GM12874 (cell line): Measurements from ENCODE around the gene COL1A2.

Experiments used
- TF ChIP-seq, protein P1 (sequence below): IDR thresholded peaks from 2 replicates; pipeline ENCODE4 v1.5.1; 2011; ENCODE audit warnings: low read depth, mild to moderate bottlenecking, control low read depth, low read length, moderate library complexity; ENCODE audit not compliant: insufficient read depth

The COL1A2 gene

DNA sequence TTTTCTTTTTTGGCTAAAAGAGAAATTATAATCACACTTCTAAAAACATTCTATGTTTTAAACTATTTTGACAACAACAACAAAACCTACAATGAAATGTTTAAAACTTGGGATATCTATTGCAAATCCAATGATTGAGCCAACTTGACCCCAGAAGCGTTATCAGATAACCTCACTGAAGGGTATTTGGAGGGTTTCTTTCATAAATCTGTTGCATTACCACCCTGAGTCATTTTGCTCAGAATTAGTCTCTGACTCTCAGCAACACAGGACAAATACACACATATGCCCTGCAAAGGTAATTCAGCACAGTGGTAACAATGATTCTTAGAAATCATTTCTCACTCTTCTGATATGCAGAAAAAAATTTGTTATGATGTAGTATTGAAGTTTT lies 2.3 kb upstream of the COL1A2 start:
- TF ChIP-seq, protein P1, sequence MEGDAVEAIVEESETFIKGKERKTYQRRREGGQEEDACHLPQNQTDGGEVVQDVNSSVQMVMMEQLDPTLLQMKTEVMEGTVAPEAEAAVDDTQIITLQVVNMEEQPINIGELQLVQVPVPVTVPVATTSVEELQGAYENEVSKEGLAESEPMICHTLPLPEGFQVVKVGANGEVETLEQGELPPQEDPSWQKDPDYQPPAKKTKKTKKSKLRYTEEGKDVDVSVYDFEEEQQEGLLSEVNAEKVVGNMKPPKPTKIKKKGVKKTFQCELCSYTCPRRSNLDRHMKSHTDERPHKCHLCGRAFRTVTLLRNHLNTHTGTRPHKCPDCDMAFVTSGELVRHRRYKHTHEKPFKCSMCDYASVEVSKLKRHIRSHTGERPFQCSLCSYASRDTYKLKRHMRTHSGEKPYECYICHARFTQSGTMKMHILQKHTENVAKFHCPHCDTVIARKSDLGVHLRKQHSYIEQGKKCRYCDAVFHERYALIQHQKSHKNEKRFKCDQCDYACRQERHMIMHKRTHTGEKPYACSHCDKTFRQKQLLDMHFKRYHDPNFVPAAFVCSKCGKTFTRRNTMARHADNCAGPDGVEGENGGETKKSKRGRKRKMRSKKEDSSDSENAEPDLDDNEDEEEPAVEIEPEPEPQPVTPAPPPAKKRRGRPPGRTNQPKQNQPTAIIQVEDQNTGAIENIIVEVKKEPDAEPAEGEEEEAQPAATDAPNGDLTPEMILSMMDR, result no peak

DNA sequence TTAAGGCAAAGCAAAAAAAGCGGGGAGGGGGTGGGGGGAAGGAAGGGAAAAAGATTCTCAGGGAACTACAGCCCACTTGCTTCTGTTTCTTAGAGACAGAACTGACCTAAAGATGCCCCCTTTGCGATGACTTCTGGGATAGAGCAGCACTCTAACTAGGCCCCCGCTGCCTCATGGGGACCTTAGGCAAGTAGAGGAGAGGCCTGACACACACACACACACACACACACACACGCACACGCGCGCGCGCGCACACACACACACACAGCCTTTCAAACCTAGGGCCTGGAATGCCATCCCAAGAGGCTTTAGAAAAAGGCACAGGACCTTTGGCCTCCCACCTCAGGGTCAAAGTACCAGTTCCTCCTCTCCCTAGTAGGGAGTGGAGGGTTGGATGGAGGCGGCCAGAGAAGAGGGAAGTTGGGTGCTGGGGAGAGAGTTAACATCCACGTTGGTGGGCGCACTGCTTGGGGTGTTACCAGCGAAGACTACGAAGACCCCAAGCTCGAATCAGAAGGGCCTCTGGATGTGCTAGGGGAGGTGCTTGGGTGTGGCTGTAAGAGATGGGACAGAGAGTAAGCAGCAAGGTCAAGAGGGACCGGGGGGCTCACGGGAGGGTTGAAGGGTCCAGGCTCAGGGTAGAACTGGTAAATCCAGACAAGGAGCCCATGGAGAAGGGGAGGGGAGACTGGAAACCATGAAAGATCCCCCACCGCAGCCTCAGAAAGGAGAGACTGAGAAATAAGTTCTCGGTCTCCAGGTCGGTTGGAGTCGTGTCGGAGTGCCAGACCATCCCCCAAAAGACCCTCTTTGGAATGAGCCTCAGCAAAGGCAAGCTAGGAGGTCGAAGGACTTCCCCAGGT lies 1.2 kb upstream of the COL1A2 start:
- TF ChIP-seq, protein P1, result no peak

DNA sequence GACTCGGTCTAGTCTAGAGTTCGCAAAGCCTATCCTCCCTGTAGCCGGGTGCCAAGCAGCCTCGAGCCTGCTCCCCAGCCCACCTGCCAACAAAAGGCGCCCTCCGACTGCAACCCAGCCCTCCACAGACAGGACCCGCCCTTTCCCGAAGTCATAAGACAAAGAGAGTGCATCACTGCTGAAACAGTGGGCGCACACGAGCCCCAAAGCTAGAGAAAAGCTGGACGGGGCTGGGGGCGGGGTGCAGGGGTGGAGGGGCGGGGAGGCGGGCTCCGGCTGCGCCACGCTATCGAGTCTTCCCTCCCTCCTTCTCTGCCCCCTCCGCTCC lies 622 bp upstream of the COL1A2 start:
- TF ChIP-seq, protein P1, result no peak

DNA sequence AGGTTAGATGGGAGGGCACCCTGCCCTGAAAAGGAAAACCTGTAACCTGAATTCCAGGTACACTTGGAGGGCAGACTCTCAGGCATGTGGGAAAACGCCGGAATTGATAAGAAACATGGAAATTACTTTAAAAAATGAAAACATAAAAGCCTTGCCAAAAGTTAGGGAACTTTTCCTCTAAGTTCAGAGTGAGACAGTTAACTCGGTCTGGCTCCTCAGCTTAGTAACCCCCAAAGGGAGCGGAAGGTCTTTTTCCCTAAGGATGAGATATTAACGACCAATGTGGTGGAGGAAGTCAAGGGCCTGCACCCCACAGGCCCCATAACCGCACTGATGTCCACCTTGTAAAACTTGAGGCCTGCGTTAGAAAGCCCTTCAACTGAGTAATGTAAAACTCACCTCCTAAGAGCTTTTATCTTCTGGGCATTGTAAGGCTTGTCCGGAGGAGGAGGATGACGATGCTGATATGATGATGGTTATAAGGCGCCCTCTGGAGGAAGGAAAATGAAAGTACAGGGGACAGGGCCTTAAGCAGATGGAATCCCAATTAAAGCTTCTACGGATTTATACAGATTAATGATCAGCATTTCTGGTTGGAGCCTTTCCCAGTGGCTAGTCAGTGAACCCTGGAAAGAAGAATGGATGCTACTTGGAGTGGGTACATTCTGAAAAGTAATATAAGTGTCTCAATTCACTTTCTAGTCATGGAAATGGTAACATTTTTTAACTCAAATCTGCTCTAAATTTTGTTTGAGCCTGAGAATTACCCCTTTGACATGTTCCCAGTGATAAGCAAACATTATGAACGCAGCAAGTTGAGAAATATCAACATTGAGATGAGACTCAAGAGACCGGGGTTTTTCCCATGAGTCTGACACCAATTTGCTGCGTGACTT lies 694 bp downstream of the COL1A2 start:
- TF ChIP-seq, protein P1, result peak; percentile 63

DNA sequence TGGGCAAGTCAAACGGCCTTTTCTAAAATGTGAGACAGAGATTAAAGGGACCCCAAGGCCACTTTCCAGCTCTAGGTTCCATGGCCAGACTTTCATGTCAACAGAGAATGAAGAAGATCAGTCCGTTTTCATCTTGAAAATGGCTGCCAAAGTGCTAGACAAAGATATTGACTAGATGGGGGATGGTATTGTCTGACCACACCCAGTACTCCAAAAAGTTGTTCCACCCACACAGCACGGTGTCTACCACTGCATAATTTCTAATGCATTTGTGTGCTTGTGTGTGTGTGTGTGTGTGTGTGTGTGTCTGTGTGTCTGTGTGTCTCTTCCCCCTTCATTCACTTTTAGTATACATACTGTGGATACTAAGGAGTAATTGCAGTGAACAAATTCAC lies 1.3 kb downstream of the COL1A2 start:
- TF ChIP-seq, protein P1, result no peak

DNA sequence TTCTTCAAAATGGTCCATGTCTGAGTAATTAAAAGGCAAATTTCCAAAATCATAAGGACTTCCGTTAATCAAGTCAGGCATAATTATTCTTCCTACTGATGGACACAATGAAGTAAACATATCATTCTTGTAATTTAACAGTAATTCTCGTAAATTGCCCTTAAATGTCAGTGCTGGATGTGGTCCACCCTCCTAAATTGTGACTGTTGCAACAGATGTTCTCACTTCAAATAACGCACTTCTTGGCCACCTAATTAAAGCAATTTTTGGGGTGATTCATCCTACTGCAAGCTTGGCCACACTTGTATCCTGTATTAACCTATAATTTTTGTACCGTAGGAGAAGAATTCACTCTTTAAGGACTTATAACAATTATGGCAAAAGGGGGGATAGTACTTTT lies 1.9 kb downstream of the COL1A2 start:
- TF ChIP-seq, protein P1, result no peak

DNA sequence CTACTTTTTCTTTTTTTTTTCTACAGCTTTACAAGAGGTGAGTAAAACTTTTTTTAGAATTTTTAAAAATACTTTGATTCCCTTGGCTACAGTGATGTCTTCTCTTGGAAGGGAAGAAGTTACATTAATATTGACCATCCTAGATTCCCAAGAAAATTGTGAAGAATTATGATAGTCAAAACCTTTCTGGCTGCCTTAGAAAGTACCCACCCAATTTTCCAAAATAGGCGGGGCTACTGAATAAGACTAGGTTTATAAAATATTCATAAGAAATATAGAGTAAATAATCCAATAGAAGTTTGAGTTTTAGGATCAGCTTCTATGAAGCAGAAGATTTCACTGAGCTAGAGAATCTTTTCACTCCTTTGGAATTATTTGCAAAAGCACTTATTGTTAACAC lies 3.0 kb downstream of the COL1A2 start:
- TF ChIP-seq, protein P1, result no peak
